DOHH2 (cell line): ENCODE data around the gene TSSK2.

ENCODE experiments used
- EZH2phosphoT487 ChIP-seq: fragments of 200-600 bp; sonication (generic); IDR thresholded peaks from 2 replicates; pipeline ENCODE4 v1.6.1; 2017; ENCODE audit warnings: borderline replicate concordance, mild to moderate bottlenecking, antibody characterized with exemption, low read length, moderate library complexity, mixed read lengths
- TF ChIP-seq, protein P1 (sequence below): fragments of 200-600 bp; sonication (generic); IDR thresholded peaks from one replicate; pipeline ENCODE4 v1.5.1; 2014; ENCODE audit warnings: antibody characterized with exemption, mild to moderate bottlenecking, low read depth, low read length; ENCODE audit not compliant: poor library complexity, severe bottlenecking

DNA sequence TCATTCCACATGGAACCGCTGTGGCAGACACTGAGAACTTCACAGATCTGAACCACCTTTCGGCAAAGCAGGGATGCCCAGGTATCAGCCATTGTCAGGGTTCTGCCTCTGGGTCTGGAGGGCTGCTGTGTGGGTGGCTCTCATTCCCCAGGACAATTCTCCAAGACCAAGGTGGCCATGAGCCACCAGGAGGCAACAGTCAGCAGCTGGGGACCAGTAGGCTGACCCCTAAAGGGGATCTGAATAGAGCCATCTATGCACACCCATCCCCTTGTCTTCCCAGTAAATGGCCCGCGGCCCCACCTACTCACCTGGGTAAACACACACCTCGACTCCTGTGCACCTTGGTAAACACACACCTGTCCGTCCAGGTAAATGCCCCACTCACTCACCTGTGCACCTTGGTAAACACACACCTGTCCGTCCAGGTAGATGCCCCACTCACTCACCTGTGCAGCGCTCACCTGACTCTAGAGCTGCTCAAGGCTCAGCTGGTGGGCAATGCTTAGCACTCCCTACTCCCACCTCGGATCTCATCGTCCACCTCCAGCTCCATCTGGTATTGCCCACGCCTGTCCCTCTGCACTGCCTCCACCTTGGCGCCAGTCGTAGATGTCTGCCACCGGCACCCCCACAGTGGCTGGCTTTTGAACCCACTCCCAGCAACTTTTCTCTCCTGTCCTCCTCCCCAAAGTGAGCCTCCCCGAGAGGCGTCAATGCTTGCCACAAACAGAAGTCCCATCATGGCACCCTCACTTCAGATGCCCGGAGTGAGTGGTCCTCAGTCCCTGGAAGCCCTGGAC, 37.2 kb downstream of the TSSK2 start:
- TF ChIP-seq, protein P1, sequence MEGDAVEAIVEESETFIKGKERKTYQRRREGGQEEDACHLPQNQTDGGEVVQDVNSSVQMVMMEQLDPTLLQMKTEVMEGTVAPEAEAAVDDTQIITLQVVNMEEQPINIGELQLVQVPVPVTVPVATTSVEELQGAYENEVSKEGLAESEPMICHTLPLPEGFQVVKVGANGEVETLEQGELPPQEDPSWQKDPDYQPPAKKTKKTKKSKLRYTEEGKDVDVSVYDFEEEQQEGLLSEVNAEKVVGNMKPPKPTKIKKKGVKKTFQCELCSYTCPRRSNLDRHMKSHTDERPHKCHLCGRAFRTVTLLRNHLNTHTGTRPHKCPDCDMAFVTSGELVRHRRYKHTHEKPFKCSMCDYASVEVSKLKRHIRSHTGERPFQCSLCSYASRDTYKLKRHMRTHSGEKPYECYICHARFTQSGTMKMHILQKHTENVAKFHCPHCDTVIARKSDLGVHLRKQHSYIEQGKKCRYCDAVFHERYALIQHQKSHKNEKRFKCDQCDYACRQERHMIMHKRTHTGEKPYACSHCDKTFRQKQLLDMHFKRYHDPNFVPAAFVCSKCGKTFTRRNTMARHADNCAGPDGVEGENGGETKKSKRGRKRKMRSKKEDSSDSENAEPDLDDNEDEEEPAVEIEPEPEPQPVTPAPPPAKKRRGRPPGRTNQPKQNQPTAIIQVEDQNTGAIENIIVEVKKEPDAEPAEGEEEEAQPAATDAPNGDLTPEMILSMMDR = no peak
- no peak for TF ChIP-seq EZH2phosphoT487
